SW 1271 (cell line): ENCODE measurements around the gene PFKFB4.
"Not testable (repeated sequence)": the region's sequence is repeated elsewhere in the genome, so short reads cannot be mapped to it uniquely, and the experiment has no call there.

Experiments used
- DNase-seq, 2 experiments: peaks; one replicate each; lab custom pipeline; 2025; lab: John Stamatoyannopoulos, UW

PFKFB4 gene

GRCh38 chr3:48530701-48531100 lies 25.9 kb downstream of the PFKFB4 start:
- DNase-seq, result not testable (repeated sequence)

DNA sequence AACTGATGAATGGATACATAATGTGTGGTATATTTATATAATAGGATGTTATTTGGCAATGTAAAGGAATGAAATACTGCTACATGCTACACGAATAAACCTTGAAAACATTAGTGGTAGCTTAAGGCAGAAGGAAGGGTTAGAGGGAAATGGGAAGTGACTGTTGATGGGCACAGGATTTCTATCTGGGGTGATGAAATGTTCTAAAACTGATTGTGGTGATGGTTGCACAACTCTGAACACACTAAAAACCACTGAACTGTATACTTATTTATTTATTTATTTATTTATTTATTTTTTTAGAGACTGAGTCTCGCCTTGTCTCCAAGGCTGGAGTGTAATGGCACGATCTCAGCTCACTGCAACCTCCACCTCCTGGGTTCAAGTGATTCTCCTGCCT lies 27.8 kb downstream of the PFKFB4 start:
- no peak for DNase-seq

DNA sequence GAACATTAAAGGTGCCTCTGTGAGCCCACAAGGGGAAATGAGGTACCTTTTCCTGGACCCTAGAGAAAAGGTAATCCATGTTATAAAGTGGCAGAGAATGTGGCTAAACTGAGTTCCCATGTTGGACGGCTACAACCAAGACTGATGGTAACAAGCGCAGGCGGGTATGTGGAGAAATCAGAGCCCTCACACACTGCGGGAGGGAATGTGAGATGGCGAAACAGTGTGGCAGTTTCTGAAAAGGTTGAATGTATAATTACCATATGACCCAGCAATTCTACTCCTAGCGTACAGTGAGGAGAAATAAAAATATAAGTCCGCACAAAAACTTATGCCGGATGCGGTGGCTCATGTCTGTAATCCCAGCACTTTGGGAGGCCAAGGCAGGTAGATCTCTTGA lies 28.6 kb downstream of the PFKFB4 start:
- DNase-seq, result no peak

GRCh38 chr3:48524970-48525369 lies 31.6 kb downstream of the PFKFB4 start:
- no peak for DNase-seq

- no peak for DNase-seq
Observed at GRCh38 chr3:48521635-48522034, 35.0 kb downstream of the PFKFB4 start.

GRCh38 chr3:48519277-48519643 lies 37.3 kb downstream of the PFKFB4 start:
- DNase-seq, result no peak

DNA sequence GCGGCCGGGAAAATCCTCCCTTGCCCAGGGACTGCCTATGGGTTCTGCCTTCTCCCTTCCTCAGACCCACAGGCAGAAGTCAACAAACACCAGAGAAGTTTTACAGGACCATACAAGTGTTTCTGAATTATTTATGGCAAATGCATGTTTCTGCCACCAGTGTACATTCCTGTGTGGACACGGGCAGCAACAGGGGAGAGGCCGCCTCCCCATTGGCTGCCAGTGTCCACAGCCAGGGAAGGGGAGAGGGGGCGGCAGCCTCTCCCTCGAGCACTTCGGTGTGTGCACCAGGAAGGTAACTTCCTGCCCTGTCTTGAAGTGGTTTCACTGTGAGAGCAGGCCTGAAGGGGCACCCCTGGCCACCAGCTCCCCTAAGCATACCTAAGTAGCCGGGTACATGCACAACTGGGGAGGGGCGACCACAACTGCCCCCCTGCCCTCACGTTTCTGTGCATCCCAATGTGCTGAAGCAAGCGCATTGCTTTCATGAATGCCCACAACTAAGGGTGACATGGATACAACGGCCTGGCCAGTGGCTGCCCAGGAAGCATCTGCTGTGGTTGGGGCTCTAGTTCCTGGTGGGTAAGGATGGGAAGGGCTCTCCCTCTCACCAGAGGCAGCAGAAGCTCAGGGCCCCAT lies 37.8 kb downstream of the PFKFB4 start:
- DNase-seq, result no peak

DNA sequence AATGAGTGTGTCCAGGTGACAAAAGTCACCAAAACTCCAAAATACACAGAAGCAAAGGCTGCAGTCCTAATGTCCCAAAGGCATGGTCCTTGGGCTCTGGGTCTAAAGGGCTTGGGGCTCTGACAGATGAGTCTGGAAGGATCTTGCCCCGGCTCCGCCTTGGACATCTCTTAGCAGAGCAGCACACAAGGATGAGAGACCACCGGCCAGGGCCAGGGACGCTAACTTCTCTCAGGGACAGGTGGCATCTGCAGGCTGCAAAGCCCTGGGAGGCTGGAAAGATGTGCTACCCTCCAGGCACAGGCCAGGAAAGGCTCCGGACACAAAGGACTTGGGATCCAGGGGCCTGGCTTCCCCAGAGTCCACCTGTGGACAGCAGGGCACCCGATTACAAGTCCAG lies 38.5 kb downstream of the PFKFB4 start:
- no peak for DNase-seq

DNA sequence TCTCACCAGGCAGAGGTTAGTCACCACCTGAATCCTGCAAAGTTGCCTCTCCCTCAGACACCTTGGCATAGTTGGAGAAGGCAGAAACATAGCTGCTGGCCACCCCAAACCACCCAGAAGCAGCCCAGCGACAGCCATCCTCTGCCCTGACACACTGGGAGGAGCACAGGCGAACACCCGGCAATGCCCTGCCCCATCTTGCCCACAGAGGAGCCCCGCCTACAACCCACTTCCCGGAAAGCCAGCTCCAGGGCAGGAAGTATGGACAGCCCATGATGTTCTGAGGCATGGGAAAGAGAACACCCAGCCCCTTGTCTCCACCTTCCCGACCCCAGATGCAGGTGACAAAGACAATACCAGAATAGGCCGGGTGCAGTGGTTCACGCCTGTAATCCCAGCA lies 40.0 kb downstream of the PFKFB4 start:
- DNase-seq, result no peak

- DNase-seq, result no peak
Observed at GRCh38 chr3:48514431-48515227, 42.0 kb downstream of the PFKFB4 start.

GRCh38 chr3:48511551-48511950 lies 45.1 kb downstream of the PFKFB4 start:
- DNase-seq, result no peak

DNA sequence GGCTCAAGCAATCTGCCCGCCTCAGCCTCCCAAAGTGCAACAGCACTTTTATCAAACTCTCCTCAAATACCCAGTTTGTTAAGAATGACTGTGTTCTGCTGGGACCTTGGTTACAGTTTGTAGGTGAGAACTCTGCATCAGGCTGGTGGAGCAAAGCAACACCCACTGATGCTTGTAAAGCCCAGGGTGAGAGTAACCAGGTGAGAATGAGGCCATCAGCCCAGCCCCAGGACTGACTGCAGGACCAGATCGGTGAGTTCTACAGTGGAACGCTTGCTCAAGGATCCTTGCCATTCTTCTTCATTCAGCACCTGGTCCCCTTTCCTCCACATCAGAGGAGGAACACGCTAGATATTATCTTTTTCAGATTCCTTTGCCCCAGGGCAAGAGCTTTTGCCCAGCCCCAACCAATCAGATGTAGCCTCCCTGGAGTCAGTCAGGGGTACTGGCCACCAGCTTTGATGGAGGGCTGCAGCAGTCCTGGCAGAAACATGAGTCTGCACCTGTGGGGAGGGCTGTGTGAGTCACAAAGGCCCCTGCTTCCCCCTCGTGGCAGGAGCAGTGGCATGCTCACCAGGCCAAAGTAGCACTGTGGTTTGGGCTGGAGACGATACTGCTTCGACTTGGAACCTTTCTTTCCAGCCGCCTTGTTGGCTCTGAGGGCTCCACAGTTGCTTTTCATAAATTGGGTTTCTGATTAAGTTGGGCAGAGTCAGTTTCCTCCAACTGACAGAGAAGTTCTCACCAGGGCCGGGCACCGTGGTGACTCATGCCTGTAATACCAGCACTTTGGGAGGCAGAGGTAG lies 49.1 kb downstream of the PFKFB4 start:
- peak in 1 of 2 experiments; percentile 3 for DNase-seq

- DNase-seq, result no peak
Observed at GRCh38 chr3:48505968-48506504, 50.6 kb downstream of the PFKFB4 start.

- no peak for DNase-seq
Observed at GRCh38 chr3:48505146-48505545, 51.5 kb downstream of the PFKFB4 start.

GRCh38 chr3:48504051-48504946 lies 52.3 kb downstream of the PFKFB4 start, which contains the start of gene SHISA5:
Gene SHISA5 (minus strand): TSS chr3:48504174. CDS start chr3:48504094, 80 bp downstream.
- DNase-seq, result peak in 1 of 2 experiments; percentile 4

GRCh38 chr3:48503401-48504050 lies 53.1 kb downstream of the PFKFB4 start:
- DNase-seq, result peak in 1 of 2 experiments; percentile 5

DNA sequence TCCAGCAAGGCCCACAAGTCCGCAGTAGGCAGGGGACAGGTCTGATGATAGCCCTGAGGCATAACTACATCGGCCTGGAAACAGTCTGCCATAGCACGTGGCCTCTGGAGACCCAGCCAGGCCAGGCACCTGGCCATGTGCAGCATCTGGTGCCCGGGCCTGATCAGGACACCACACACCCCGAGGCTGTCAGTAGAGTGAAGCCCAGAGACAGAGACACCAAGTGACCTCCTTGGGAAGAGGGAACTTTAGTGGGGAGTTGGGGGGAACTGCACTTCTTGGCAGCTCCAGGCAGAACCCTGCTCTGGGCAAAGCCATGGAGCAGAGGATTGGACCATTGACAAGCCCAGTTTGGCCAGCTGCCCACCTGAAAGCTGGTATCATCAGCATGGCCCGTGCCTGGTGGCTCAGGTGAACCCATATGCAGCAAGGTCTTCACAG lies 53.9 kb downstream of the PFKFB4 start:
- no peak for DNase-seq

GRCh38 chr3:48502121-48502520 lies 54.5 kb downstream of the PFKFB4 start:
- no peak for DNase-seq

DNA sequence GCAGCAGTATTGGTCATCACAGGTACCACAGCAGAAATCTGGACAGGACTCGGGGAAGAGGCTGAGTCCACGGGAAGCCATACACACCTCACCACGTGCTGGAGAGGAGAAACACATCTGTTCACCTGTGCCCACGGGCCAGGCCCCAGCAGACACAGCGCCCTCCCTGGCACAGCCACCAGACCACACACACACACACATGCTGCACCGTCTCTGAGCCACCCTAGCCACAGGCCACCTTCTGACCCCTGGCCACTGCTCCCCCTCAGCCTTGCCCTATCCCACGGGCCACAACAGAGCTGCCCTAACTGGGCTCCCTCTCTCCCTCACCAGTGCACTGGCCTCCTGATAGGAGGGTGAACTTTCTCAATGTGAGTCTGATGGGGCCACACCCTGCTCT lies 55.4 kb downstream of the PFKFB4 start:
- no peak for DNase-seq

GRCh38 chr3:48500656-48501055 lies 55.9 kb downstream of the PFKFB4 start:
- DNase-seq, result no peak

GRCh38 chr3:48493203-48493501 lies 63.5 kb downstream of the PFKFB4 start:
- DNase-seq, result no peak
